MCF 10A (cell line): ENCODE measurements around the gene PSMA8. TPM values are rescaled to one million over a fixed set of nuclear protein-coding genes. Genes with fewer than 3 reads are reported as not detected.
A peak's percentile ranks its signal among the peaks of the same experiment; 100 is the strongest.

Source experiments
- Bru-seq: library from RNA; stranded (reverse); fragments of 400-500 nt; gene quantifications from one replicate; lab custom pipeline; 2021; lab: Mats Ljungman, UMichigan
- BruChase-seq, 2 experiments: library from RNA; stranded (reverse); fragments of 400-500 nt; gene quantifications; one replicate each; lab custom pipeline; 2021; lab: Mats Ljungman, UMichigan
- BruUV-seq: library from RNA; stranded (reverse); fragments of 400-500 nt; replicated peaks from 2 replicates; lab custom pipeline; 2021; lab: Mats Ljungman, UMichigan
- CTCF ChIA-PET: fragments of 300-600 bp; sonication (Branson Sonifier 250); formaldehyde crosslinking; extraction: SDS; loops from one replicate; lab custom pipeline; 2021; ENCODE audit warnings: antibody characterized with exemption, inconsistent platforms; lab: Yijun Ruan, JAX
- POLR2A ChIA-PET: fragments of 300-600, 350-650 bp; sonication (Branson Sonifier 250); formaldehyde crosslinking; extraction: SDS; loops from one replicate; lab custom pipeline; 2020; ENCODE audit warnings: antibody characterized with exemption, inconsistent platforms; lab: Yijun Ruan, JAX
- DNase-seq: peaks from one replicate; pipeline ENCODE4 v3.0.0-alpha.2; 2018; ENCODE audit not compliant: unreplicated experiment
- H3K27ac Mint-ChIP-seq: one replicate; pipeline ENCODE4 v1.8.0; 2022; ENCODE audit warnings: mild to moderate bottlenecking, low read depth, mixed read lengths; ENCODE audit not compliant: unreplicated experiment
- H3K27me3 Mint-ChIP-seq: one replicate; pipeline ENCODE4 v1.8.0; 2022; ENCODE audit warnings: mixed read lengths; ENCODE audit not compliant: insufficient read depth, unreplicated experiment
- H3K36me3 Mint-ChIP-seq: one replicate; pipeline ENCODE4 v1.8.0; 2022; ENCODE audit warnings: mild to moderate bottlenecking, moderate library complexity, mixed read lengths; ENCODE audit not compliant: insufficient read depth, unreplicated experiment
- H3K4me1 Mint-ChIP-seq: one replicate; pipeline ENCODE4 v1.8.0; 2022; ENCODE audit warnings: mixed read lengths; ENCODE audit not compliant: insufficient read depth, unreplicated experiment
- H3K4me3 Mint-ChIP-seq: one replicate; pipeline ENCODE4 v1.8.0; 2022; ENCODE audit warnings: mild to moderate bottlenecking, moderate library complexity, mixed read lengths; ENCODE audit not compliant: unreplicated experiment
- H3K9me3 Mint-ChIP-seq: one replicate; pipeline ENCODE4 v1.8.0; 2022; ENCODE audit warnings: mixed read lengths; ENCODE audit not compliant: unreplicated experiment
- CTCF ChIP-seq: fragments of 200-600 bp; IDR thresholded peaks from one replicate; pipeline ENCODE4 v1.8.0; 2022; ENCODE audit warnings: antibody characterized with exemption, mild to moderate bottlenecking; ENCODE audit not compliant: unreplicated experiment
- intact Hi-C: fragments of 100-400 bp; cut with micrococcal nuclease; formaldehyde crosslinking; loops from 2 replicates; pipeline ENCODE4 v1.14.1; 2022
- long read RNA-seq: library from polyadenylated mRNA; stranded (forward); transcript quantifications from one replicate; pipeline ENCODE4 v2.0.0, GENCODE V29; 2022
- total RNA-seq: library from RNA; stranded (reverse); gene quantifications from 2 replicates; pipeline ENCODE4 v1.2.3, GENCODE V29; 2022

PSMA8 gene
- total RNA-seq (not detected in 2 replicates), Bru-seq, nascent RNA (not detected), BruChase-seq, experiment 1, labeled RNA remaining after a 6-hour chase (not detected), BruChase-seq, experiment 2, labeled RNA remaining after a 2-hour chase (not detected)
- long read RNA-seq, result 0 reads

GRCh38 chr18:26133652-26134051, at the start of gene PSMA8:
Gene PSMA8 (plus strand): TSS chr18:26133869. CDS start chr18:26133966, 97 bp downstream.
- no peak within 1 kb of the TSS for H3K27ac Mint-ChIP-seq
- no peak for TF ChIP-seq CTCF
- ChIA-PET CTCF (no interaction called here), POLR2A (no interaction called here)
- no peaks in the 10 kb centered on the region for H3K27me3 Mint-ChIP-seq
- no peak for DNase-seq
- no peak within 1 kb of the TSS for H3K4me3 Mint-ChIP-seq
- no TSS peak for BruUV-seq
- intact Hi-C loops, result no loop called here
- H3K9me3 Mint-ChIP-seq, result no peaks in the 10 kb centered on the region
- no peaks in the 10 kb centered on the region for H3K36me3 Mint-ChIP-seq
- H3K4me1 Mint-ChIP-seq, result no peaks in the 10 kb centered on the region

- intact Hi-C loops, result no loop called here
- TF ChIP-seq CTCF, result no peak
- H3K27ac Mint-ChIP-seq, result no peak overlapping the region
- no peak for DNase-seq
- H3K36me3 Mint-ChIP-seq, result peaks cover 50% of the 10 kb centered on the region
- ChIA-PET CTCF (no interaction called here), POLR2A (no interaction called here)
- no peaks in the 10 kb centered on the region for H3K9me3 Mint-ChIP-seq
- H3K4me3 Mint-ChIP-seq, result no peak overlapping the region
- peaks cover 19% of the 10 kb centered on the region for H3K4me1 Mint-ChIP-seq
- no peaks in the 10 kb centered on the region for H3K27me3 Mint-ChIP-seq
- BruUV-seq, result no TSS peak
Observed at GRCh38 chr18:26085056-26085455, 48.6 kb upstream of the PSMA8 start.

- BruUV-seq, result no TSS peak
- Mint-ChIP-seq H3K27me3 (no peaks in the 10 kb centered on the region), H3K9me3 (no peaks in the 10 kb centered on the region), H3K4me3 (no peak overlapping the region), H3K4me1 (peaks cover 18% of the 10 kb centered on the region), H3K27ac (no peak overlapping the region), H3K36me3 (peaks cover 32% of the 10 kb centered on the region)
- CTCF ChIA-PET, result no interaction called here
- no peak for DNase-seq
- no peak for TF ChIP-seq CTCF
- POLR2A ChIA-PET, result interaction anchor here (0.7 to 3.2 kb wide), 3 partner anchors 9 to 454 kb away, joined by 3 to 24 read pairs (median 6); no protein-coding TSS in a partner anchor
- intact Hi-C loops, result no loop called here
Observed at GRCh38 chr18:26086959-26087358, 46.7 kb upstream of the PSMA8 start.

GRCh38 chr18:26088487-26088886, 45.2 kb upstream of the PSMA8 start:
- Mint-ChIP-seq H3K9me3 (no peaks in the 10 kb centered on the region), H3K4me1 (peaks cover 18% of the 10 kb centered on the region), H3K27ac (peak overlapping the region; percentile 86), H3K27me3 (no peaks in the 10 kb centered on the region), H3K36me3 (peaks cover 18% of the 10 kb centered on the region), H3K4me3 (peak overlapping the region; percentile 89)
- no peak for TF ChIP-seq CTCF
- ChIA-PET CTCF (interaction anchor here (0.6 to 1.4 kb wide), 3 partner anchors 9 to 71 kb away, joined by 3 read pairs; no protein-coding TSS in a partner anchor), POLR2A (interaction anchor here (0.6 to 3.2 kb wide), 13 partner anchors 8 to 138 kb away, joined by 3 to 28 read pairs (median 4); partner anchors contain the start of gene TAF4B)
- intact Hi-C loops, result loop anchor here (2.0 kb wide), 1 partner anchor 138 kb away; the partner anchor contains the start of gene TAF4B
- BruUV-seq, result no TSS peak
- DNase-seq, result peak; percentile 16
